Transverse colon (tissue), 4 donors: ENCODE results near the gene SLC6A20.

Experiments
- EP300 ChIP-seq: sonication (generic); formaldehyde crosslinking; IDR thresholded peaks from one replicate; pipeline ENCODE4 v1.6.1; 2017; ENCODE audit warnings: antibody characterized with exemption, low read depth
- POLR2A ChIP-seq: fragments of 450-650 bp; IDR thresholded peaks from one replicate; pipeline ENCODE4 v1.6.1; 2016; ENCODE audit warnings: antibody characterized with exemption, mild to moderate bottlenecking, moderate library complexity
- POLR2AphosphoS5 ChIP-seq, 3 donors: sonication (generic); formaldehyde crosslinking; IDR thresholded peaks; one replicate each; pipeline ENCODE4 v1.6.1; 2016; ENCODE audit warnings: antibody characterized with exemption in 3 of 3
- TF ChIP-seq, protein P1 (sequence below), 5 experiments: fragments of 200-600 bp in 3 of 5; fragments of 450-650 bp in 2 of 5; sonication (generic) in 3 of 5; IDR thresholded peaks; 1 replicate in 2 of 5; 2 replicates in 3 of 5; pipeline ENCODE4 v1.5.1; 2016 to 2017; ENCODE audit warnings: antibody characterized with exemption in 5 of 5, inconsistent platforms in 3 of 5, mild to moderate bottlenecking in 2 of 5, moderate library complexity in 1 of 5

DNA sequence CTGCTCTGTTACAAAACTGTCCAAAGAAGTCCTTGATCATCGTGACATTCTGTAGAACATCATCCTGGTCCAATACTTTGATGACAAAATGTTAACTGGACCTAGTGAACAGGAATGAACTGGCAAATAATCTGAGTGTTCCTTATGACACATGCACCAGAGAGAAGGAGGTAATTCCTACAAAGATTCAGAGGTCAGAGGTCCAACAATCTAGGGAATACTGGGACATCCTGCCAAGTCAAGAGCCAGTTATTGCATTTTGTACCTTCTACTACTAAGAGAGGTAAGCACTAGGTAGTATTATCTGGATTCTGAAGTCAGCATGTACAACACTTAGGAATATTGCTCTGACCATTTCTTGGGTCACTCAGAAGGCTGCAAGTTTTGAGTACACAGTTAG lies 24.8 kb upstream of the SLC6A20 start:
- TF ChIP-seq, protein P1, sequence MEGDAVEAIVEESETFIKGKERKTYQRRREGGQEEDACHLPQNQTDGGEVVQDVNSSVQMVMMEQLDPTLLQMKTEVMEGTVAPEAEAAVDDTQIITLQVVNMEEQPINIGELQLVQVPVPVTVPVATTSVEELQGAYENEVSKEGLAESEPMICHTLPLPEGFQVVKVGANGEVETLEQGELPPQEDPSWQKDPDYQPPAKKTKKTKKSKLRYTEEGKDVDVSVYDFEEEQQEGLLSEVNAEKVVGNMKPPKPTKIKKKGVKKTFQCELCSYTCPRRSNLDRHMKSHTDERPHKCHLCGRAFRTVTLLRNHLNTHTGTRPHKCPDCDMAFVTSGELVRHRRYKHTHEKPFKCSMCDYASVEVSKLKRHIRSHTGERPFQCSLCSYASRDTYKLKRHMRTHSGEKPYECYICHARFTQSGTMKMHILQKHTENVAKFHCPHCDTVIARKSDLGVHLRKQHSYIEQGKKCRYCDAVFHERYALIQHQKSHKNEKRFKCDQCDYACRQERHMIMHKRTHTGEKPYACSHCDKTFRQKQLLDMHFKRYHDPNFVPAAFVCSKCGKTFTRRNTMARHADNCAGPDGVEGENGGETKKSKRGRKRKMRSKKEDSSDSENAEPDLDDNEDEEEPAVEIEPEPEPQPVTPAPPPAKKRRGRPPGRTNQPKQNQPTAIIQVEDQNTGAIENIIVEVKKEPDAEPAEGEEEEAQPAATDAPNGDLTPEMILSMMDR (IDR thresholded peaks at IDR 0.05): no peak
- TF ChIP-seq POLR2A (no peak), EP300 (no peak), POLR2AphosphoS5 (IDR thresholded peaks at IDR 0.05) (no peak)
